ENCODE results near the gene HTR1E. TPM values are rescaled to one million over a fixed set of nuclear protein-coding genes. Genes with fewer than 3 reads are reported as not detected.
"Not testable (repeated sequence)": the region's sequence is repeated elsewhere in the genome, so short reads cannot be mapped to it uniquely, and the experiment has no call there.

The HTR1E gene
- total RNA-seq, 4 donors from 2014 or later = not detected

DNA sequence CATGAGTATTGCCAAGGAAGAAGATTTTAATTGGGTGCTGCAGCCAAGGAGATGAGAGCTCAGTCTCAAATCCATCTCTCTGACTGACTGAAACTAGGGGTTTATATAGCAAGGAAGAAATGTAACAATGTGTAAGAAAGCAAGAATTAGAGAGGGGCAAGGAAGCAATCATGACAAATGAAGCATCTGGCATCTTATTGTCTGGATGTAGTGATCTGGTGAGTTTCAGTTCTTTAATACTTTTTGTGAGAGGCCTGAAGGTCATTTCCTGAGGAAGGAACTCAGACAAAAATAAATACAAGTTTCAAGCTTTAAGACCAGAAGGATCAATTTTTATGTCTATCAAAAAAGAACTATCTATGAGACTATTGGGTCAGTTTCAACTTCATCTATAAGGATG, 64.2 kb downstream of the HTR1E start:
- intact Hi-C loops (cut with DNase I; ENCODE audit: low total_unique reads) (no loop called here), in situ Hi-C loops (cut with MboI; ENCODE audit: low pct_ligation_motif_present in 1 of 4, low pct_unique_long_range_greater_than_20kb in 1 of 4, low sequenced_read_pairs in 3 of 4) (no loop called here)
- no peak for DNase-seq
- H3K4me1 ChIP-seq = no peaks in the 10 kb centered on the region
- no peaks in the 10 kb centered on the region for H3K36me3 ChIP-seq
- H3K27ac ChIP-seq = no peak overlapping the region
- no peaks in the 10 kb centered on the region for H3K27me3 ChIP-seq
- no peaks in the 10 kb centered on the region for H3K9me3 ChIP-seq
- no peak for TF ChIP-seq POLR2A (IDR thresholded peaks at IDR 0.05)
- no peak for TF ChIP-seq CTCF (IDR thresholded peaks at IDR 0.05)
- TF ChIP-seq EP300 (IDR thresholded peaks at IDR 0.05; ENCODE audit: low read depth) = no peak
- no peak for TF ChIP-seq POLR2AphosphoS5 (IDR thresholded peaks at IDR 0.05)
- H3K4me3 ChIP-seq = no peak overlapping the region

- H3K9me3 ChIP-seq; H3K36me3 ChIP-seq; H3K4me3 ChIP-seq; DNase-seq; H3K4me1 ChIP-seq; H3K27ac ChIP-seq; in situ Hi-C loops (cut with MboI; ENCODE audit: low pct_ligation_motif_present in 1 of 4, low pct_unique_long_range_greater_than_20kb in 1 of 4, low sequenced_read_pairs in 3 of 4); H3K27me3 ChIP-seq; intact Hi-C loops (cut with DNase I; ENCODE audit: low total_unique reads): not testable (repeated sequence)
- 80 to 94% methylated on average over 1 to 4 of the region's 4 CpGs for WGBS, 2 donors (ENCODE audit: low coverage in 1 of 2)
Measured at GRCh38 chr6:87002391-87002790, 65.1 kb downstream of the HTR1E start.

GRCh38 chr6:87006541-87006940, 69.2 kb downstream of the HTR1E start:
- H3K9me3 ChIP-seq; DNase-seq; H3K27me3 ChIP-seq; H3K4me3 ChIP-seq; intact Hi-C loops (cut with DNase I; ENCODE audit: low total_unique reads); H3K27ac ChIP-seq; H3K4me1 ChIP-seq; in situ Hi-C loops (cut with MboI; ENCODE audit: low pct_ligation_motif_present in 1 of 4, low pct_unique_long_range_greater_than_20kb in 1 of 4, low sequenced_read_pairs in 3 of 4); H3K36me3 ChIP-seq: not testable (repeated sequence)
- whole genome bisulfite sequencing, 2 donors (ENCODE audit: low coverage in 1 of 2) = 69 to 79% methylated on average over 2 of the region's 2 CpGs

DNA sequence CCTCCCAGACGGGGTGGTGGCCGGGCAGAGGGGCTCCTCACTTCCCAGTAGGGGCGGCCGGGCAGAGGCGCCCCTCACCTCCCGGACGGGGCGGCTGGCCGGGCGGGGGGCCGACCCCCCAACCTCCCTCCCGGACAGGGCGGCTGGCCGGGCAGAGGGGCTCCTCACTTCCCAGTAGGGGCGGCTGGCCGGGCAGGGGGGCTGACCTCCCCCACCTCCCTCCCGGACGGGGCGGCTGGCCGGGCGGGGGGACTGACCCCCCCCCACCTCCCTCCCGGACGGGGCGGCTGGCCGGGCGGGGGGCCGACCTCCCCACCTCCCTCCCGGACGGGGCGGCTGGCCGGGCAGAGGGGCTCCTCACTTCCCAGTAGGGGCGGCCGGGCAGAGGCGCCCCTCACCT, 72.3 kb downstream of the HTR1E start:
- H3K36me3 ChIP-seq; H3K9me3 ChIP-seq; DNase-seq; H3K27me3 ChIP-seq; in situ Hi-C loops (cut with MboI; ENCODE audit: low pct_ligation_motif_present in 1 of 4, low pct_unique_long_range_greater_than_20kb in 1 of 4, low sequenced_read_pairs in 3 of 4); H3K4me3 ChIP-seq; H3K4me1 ChIP-seq; H3K27ac ChIP-seq; intact Hi-C loops (cut with DNase I; ENCODE audit: low total_unique reads): not testable (repeated sequence)
- no CpG with 5 or more reads among the region's 34 CpGs for WGBS, 2 donors (ENCODE audit: low coverage in 1 of 2)

GRCh38 chr6:87012035-87012434, 74.7 kb downstream of the HTR1E start:
- intact Hi-C loops (cut with DNase I; ENCODE audit: low total_unique reads) (no loop called here), in situ Hi-C loops (cut with MboI; ENCODE audit: low pct_ligation_motif_present in 1 of 4, low pct_unique_long_range_greater_than_20kb in 1 of 4, low sequenced_read_pairs in 3 of 4) (no loop called here)
- WGBS, 2 donors (ENCODE audit: low coverage in 1 of 2) = 89 to 92% methylated on average over 2 to 3 of the region's 3 CpGs
- Histone ChIP-seq H3K27me3 (no peaks in the 10 kb centered on the region), H3K27ac (no peak overlapping the region), H3K36me3 (no peaks in the 10 kb centered on the region), H3K4me1 (no peaks in the 10 kb centered on the region), H3K4me3 (no peak overlapping the region), H3K9me3 (no peaks in the 10 kb centered on the region)
- no peak for TF ChIP-seq POLR2A (IDR thresholded peaks at IDR 0.05)
- TF ChIP-seq CTCF (IDR thresholded peaks at IDR 0.05) = no peak
- no peak for TF ChIP-seq EP300 (IDR thresholded peaks at IDR 0.05; ENCODE audit: low read depth)
- no peak for TF ChIP-seq POLR2AphosphoS5 (IDR thresholded peaks at IDR 0.05)
- no peak for DNase-seq

- intact Hi-C loops (cut with DNase I; ENCODE audit: low total_unique reads) (no loop called here), in situ Hi-C loops (cut with MboI; ENCODE audit: low pct_ligation_motif_present in 1 of 4, low pct_unique_long_range_greater_than_20kb in 1 of 4, low sequenced_read_pairs in 3 of 4) (no loop called here)
- Histone ChIP-seq H3K36me3 (no peaks in the 10 kb centered on the region), H3K9me3 (no peaks in the 10 kb centered on the region), H3K27ac (no peak overlapping the region), H3K4me3 (no peak overlapping the region), H3K4me1 (no peaks in the 10 kb centered on the region), H3K27me3 (no peaks in the 10 kb centered on the region)
- TF ChIP-seq POLR2A (IDR thresholded peaks at IDR 0.05) (no peak), CTCF (IDR thresholded peaks at IDR 0.05) (no peak), EP300 (IDR thresholded peaks at IDR 0.05; ENCODE audit: low read depth) (no peak), POLR2AphosphoS5 (IDR thresholded peaks at IDR 0.05) (no peak)
- 55 to 61% methylated on average over 3 of the region's 3 CpGs for WGBS, 2 donors (ENCODE audit: low coverage in 1 of 2)
- no peak for DNase-seq
Measured at GRCh38 chr6:87012743-87013142, 75.4 kb downstream of the HTR1E start.
